HUES48 (cell line): ENCODE data around the gene GNAT1.

Source experiments
- H3K27ac ChIP-seq: one replicate; pipeline ENCODE4 v1.7.0; 2013; ENCODE audit warnings: low read depth, low read length, inconsistent platforms
- H3K27me3 ChIP-seq: 2 replicates; pipeline ENCODE4 v1.6.1; 2013; ENCODE audit warnings: mild to moderate bottlenecking, low read length; ENCODE audit not compliant: control insufficient read depth, insufficient read depth
- H3K36me3 ChIP-seq: 2 replicates; pipeline ENCODE4 v1.6.1; 2013; ENCODE audit warnings: low read length; ENCODE audit not compliant: control insufficient read depth, insufficient read depth
- H3K4me1 ChIP-seq: 2 replicates; pipeline ENCODE4 v1.6.1; 2013; ENCODE audit warnings: mild to moderate bottlenecking, low read length; ENCODE audit not compliant: control insufficient read depth, insufficient read depth
- H3K4me3 ChIP-seq: 2 replicates; pipeline ENCODE4 v1.5.1; 2013; ENCODE audit warnings: mild to moderate bottlenecking, low read depth, low read length
- H3K9ac ChIP-seq: 2 replicates; pipeline ENCODE4 v1.6.1; 2013; ENCODE audit warnings: mild to moderate bottlenecking, low read depth, low read length, moderate library complexity
- H3K9me3 ChIP-seq: 2 replicates; pipeline ENCODE4 v1.6.1; 2013; ENCODE audit warnings: low read length; ENCODE audit not compliant: control insufficient read depth, insufficient read depth

Gene GNAT1

DNA sequence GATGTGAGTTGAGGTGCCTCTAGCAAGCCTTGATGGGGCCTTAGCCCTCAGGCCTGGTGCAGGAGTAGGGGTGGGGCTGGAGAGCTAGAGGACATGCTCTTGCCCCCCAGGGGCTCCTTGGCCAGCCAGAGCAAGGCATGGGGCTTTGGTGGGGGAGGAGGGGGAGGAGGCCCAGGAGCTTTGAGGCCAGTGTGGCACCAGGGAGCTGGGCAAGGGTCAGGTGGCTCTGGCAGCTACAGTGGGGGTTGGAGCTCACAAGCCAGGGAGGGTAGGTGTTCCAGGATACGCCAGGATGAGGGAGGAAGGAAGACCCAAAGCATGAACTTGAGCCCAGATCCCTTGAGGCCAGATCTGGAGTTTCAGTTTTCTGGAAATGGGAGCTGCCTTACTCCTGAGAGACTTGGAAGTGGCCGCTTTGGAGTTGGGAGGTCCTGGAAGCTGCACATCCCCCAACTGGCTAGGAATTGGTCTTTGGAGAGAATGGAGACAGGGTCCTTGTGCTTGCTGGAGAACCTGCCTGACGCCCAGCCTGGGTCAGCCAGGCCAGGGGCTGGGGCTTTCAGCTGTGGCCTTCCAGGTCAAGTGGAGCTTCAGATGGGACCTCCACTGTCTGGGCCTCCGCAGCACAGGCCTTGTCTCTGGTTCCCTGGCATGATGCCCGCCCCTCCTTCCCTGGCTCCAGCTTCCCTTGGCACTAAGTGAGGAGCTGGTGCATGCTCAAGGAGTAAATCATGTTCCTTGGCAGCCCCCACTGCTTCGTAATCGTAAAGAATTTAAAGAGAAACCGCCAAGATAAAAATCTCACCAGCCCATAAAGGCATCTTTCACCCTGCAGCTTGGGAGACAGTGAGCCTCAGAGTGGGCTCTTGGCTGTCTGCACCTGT, 27.6 kb upstream of the GNAT1 start:
- Histone ChIP-seq H3K4me1 (peaks cover 29% of the 10 kb centered on the region), H3K36me3 (peaks cover 43% of the 10 kb centered on the region), H3K27ac (no peak overlapping the region), H3K27me3 (no peaks in the 10 kb centered on the region), H3K4me3 (no peak overlapping the region), H3K9me3 (no peaks in the 10 kb centered on the region), H3K9ac (no peak overlapping the region)

DNA sequence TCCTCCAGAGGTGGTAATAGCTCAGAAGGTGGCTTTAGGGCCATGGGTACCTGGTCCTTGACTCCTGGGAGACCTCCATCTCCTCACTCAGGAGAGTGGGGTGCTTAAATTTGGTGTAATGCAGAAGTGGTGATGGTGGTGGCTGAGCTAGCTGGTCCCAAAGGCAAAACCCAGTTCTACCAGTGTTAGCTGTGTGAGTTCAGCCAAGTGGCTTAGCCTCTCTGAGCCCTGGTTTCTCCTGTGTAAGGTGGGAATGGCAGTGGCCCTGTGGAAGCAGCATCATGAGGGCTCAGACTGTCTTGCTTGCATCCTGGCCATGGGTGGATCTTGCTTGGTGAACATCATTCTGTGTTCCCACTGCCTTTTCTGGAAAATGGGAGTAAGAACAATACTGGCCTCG, 26.9 kb upstream of the GNAT1 start:
- no peak overlapping the region for H3K27ac ChIP-seq
- H3K36me3 ChIP-seq = peaks cover 38% of the 10 kb centered on the region
- H3K9me3 ChIP-seq = no peaks in the 10 kb centered on the region
- H3K4me1 ChIP-seq = peaks cover 25% of the 10 kb centered on the region
- H3K27me3 ChIP-seq = no peaks in the 10 kb centered on the region
- H3K4me3 ChIP-seq = no peak overlapping the region
- H3K9ac ChIP-seq = no peak overlapping the region

DNA sequence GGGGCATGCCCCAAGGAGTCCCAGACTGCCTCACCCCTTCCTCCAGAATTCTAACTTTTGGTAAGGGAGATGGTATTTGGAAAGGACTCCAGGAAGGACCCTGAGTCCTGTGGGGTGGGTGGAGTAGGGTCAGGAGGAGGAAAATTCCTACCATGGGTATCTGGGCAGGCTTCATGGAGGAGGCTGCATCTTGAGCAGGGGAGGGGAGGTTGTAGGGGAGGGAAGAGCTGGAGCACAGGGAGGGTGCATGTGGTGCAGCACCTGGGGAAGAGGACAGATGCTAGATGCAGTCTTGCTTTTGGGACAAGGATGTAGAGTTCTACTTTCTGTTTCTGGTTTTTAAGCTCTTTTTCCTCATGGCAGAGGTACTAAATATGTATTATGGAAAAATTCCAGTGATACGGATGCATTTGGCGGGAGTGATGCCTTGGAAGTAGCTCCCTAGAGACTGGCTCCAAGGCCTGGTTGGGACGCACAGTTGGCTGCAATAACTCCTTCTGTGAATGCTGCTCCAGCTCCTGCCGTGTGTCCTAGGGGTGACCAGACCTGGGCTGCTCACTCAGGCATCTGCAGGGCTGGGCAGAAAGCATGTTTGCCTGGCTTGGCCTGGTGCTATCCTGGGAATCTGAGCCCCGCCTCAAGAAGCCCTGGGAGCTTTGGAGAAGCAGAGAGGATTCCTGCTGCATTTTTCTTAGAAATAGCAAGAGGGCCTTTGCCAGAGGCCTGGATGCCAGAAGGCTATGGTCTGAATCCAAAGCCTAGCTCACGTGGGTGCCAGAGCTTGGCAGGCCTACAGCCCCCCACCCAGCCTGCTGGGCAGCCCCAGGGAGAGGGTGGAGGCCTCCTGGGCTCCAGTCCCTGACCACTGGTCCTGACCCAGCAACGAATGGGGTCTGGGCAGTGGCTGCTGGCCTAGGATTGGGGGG, 26.2 kb upstream of the GNAT1 start:
- H3K27me3 ChIP-seq = no peaks in the 10 kb centered on the region
- H3K36me3 ChIP-seq = peaks cover 30% of the 10 kb centered on the region
- H3K9ac ChIP-seq = no peak overlapping the region
- no peak overlapping the region for H3K27ac ChIP-seq
- no peaks in the 10 kb centered on the region for H3K9me3 ChIP-seq
- H3K4me3 ChIP-seq = no peak overlapping the region
- H3K4me1 ChIP-seq = peaks cover 26% of the 10 kb centered on the region

DNA sequence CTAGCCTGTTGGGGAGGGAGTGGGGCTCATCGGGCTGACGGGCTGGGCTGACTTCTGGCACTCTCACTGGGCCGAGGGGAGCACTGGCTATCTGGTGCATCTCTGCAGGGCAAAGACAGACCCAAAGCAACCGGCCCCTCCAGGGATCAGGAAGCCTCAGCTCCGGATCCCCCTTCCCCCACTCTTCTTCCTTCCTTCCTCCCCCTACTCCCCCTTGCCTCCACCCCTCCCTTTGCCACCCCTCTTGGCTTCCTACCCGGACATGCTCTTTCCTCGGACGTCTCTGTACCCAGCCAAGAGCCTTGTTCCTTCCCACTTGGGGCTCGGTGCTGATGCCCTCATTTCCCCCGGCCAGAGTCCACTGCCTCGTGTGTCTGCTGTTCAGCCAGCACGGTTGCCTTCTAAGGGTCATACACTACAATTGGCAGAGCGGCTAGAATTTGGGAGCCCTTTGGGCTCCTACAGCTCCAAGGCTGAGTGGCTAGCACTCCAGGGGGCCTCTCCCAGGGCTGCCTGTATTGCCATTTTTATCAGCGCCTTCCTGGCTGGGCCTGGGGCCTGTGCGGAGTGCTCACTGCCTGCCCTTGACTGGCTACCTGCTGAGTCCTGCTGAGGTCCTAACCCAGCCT, 25.4 kb upstream of the GNAT1 start:
- Histone ChIP-seq H3K4me3 (no peak overlapping the region), H3K36me3 (peaks cover 27% of the 10 kb centered on the region), H3K27ac (peak overlapping the region; percentile 33), H3K4me1 (peaks cover 31% of the 10 kb centered on the region), H3K9ac (no peak overlapping the region), H3K27me3 (no peaks in the 10 kb centered on the region), H3K9me3 (no peaks in the 10 kb centered on the region)

DNA sequence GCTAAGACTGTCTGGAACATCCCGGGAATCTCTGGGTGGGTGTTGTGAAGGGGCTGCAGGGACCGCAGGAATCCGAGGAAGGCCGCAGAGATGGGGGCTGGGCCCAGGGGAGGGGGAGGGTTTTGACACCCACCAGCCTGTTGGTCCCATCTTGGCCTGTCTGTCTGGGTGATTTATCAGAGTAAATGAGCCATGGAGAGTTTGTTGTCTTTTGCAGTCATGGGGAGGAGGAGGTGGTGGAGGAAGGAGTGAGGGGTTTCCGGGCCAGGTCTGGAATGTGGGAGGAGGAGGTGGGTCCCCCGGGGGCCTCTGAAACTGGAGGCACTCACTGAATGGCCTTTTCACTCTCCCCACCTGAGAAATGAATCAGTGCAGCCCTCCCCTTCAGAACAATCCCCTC, 24.8 kb upstream of the GNAT1 start:
- no peak overlapping the region for H3K9ac ChIP-seq
- H3K9me3 ChIP-seq = no peaks in the 10 kb centered on the region
- H3K27ac ChIP-seq = peak overlapping the region; percentile 45
- H3K36me3 ChIP-seq = peaks cover 21% of the 10 kb centered on the region; the same call in 1 of the 2 replicates
- H3K4me3 ChIP-seq = no peak overlapping the region
- no peaks in the 10 kb centered on the region for H3K27me3 ChIP-seq
- H3K4me1 ChIP-seq = peaks cover 31% of the 10 kb centered on the region

DNA sequence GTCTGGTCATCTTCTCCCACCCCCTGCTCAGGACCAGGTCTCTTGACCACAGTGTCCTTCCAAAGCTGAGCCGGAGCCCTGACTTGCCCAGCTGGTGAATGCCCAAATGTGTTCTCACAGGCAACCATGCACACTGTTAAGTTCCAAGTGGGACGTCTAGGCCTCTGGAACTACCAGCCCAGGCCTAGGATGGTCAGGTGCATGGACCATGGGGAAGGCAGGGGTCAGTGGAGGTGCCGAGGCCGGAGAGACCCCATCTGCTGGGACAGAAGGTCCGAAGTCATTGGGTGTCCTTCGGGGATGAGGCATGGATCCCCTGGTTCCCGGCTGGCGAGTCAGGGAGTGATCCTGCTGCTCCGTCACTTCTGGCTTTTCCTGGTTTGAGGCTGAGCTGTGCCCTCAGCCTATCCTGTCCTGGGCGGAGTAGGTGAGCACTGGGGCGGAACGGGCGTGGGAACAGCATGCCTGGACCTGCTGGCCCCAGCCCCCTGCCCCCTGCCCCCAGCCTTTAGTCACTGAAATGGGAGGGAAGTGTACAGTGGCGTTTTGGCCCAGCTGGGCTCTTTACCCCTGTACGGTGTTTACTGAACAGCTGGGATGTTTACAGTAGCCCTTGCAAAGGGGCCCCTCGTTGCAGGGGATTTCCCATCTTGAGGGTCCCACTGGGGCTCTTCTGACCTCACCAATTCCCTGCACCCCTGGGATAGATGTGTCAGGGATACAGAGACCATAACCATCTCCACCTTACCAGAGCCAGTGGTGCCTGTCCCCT, 24.2 kb upstream of the GNAT1 start:
- Histone ChIP-seq H3K4me1 (peaks cover 31% of the 10 kb centered on the region), H3K4me3 (no peak overlapping the region), H3K9ac (no peak overlapping the region), H3K27ac (peak overlapping the region; percentile 45), H3K27me3 (no peaks in the 10 kb centered on the region), H3K36me3 (peaks cover 14% of the 10 kb centered on the region; the same call in 1 of the 2 replicates), H3K9me3 (no peaks in the 10 kb centered on the region)

DNA sequence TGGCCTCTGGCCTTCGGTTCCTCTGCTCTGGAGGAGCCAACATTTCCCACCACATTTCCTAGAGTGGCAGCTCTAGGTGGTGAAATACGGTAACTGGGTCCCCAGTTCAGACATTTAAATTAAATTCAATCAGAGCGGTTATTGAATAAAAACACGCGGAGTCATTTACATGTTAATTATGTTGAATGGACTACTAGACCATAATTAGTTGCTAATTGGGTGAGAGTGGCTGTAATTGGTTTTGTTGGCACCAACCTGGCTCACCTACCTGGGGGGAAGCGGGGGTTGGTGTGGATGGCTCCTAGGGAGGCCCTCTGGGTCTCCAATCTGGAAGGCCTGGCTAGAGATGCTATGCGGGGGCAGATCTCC, 23.6 kb upstream of the GNAT1 start:
- Histone ChIP-seq H3K27ac (no peak overlapping the region), H3K4me1 (peaks cover 31% of the 10 kb centered on the region), H3K9me3 (no peaks in the 10 kb centered on the region), H3K27me3 (no peaks in the 10 kb centered on the region), H3K9ac (no peak overlapping the region), H3K4me3 (no peak overlapping the region), H3K36me3 (peaks cover 11% of the 10 kb centered on the region; the same call in 1 of the 2 replicates)

DNA sequence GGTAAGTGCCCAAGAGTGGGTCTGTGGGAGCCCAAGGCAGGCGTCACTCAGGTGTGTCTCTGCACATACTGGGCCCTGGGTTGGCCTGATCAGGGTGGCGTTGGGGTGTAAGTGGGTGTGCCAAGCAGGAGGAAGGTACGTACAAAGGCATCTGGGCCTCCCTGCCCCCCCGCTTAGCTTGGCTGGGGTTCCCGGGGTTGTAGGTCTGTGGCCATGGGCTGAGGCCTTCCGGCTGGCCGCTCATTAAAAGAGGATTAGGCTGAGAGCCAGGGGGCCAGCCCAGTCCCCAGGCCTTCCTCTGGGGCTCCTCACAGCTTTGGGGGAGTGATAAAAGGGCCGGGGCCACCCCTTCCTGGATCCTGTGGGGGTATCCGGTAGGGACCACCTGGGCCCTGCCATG, 23.0 kb upstream of the GNAT1 start:
- H3K27me3 ChIP-seq = no peaks in the 10 kb centered on the region
- H3K9ac ChIP-seq = no peak overlapping the region
- peaks cover 31% of the 10 kb centered on the region for H3K4me1 ChIP-seq
- H3K36me3 ChIP-seq = peaks cover 6% of the 10 kb centered on the region; the same call in 1 of the 2 replicates
- no peak overlapping the region for H3K27ac ChIP-seq
- H3K4me3 ChIP-seq = no peak overlapping the region
- no peaks in the 10 kb centered on the region for H3K9me3 ChIP-seq

DNA sequence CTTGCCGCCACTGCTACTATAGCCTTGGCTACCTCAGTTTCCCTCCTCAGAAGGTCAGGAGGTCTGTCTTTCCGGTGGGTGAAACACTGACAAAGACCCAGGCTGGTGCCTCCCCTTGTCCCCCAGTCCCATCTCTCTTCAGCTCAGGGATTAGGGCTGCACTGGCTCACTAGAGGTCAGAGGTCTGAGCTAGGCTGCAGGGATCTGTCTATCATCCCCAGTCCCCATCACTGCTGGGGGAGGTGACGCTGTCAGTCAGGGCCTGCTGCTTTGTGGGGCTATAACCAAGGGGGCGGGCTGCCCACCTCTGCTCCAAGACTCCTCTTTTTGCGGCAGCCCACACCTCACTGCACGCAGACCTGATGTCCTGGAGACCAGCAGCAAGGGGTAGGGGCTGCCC, 22.6 kb upstream of the GNAT1 start:
- H3K9me3 ChIP-seq = no peaks in the 10 kb centered on the region
- H3K9ac ChIP-seq = no peak overlapping the region
- H3K27me3 ChIP-seq = no peaks in the 10 kb centered on the region
- peaks cover 31% of the 10 kb centered on the region for H3K4me1 ChIP-seq
- peaks cover 9% of the 10 kb centered on the region for H3K36me3 ChIP-seq
- no peak overlapping the region for H3K4me3 ChIP-seq
- no peak overlapping the region for H3K27ac ChIP-seq

DNA sequence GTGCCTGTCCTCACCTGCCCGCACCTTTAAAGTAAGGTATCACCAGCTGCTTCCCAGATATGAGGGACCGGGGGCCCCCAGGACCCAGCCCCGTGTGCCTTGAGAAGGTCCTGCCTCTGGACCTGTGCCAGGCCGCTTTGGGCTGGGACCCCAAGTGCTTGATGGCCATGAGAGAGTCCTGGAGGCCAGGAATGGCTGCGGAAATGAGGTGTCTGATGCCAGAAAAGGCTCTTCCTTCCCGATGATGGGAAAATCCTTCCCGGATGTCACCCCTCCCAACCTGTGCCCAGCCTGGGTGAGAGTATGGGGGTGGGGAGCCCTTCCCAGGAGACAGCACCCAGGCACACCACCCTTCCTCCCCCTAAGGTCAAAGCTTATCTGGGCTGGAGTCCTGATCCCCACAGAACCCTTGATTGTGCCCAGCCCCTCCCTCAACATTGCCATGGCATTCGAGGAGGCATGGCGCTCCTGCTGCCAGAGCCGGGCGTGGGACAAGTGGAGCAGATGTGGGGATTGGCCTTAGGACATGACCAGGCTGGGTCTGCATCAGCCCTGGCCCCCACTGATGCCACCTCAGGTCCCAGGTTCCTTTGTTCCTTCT, 22.1 kb upstream of the GNAT1 start:
- Histone ChIP-seq H3K36me3 (peaks cover 13% of the 10 kb centered on the region), H3K4me1 (peaks cover 31% of the 10 kb centered on the region), H3K27me3 (no peaks in the 10 kb centered on the region), H3K4me3 (no peak overlapping the region), H3K9ac (no peak overlapping the region), H3K27ac (no peak overlapping the region), H3K9me3 (no peaks in the 10 kb centered on the region)
